ENCODE data around the gene OCA2.

OCA2 gene

GRCh38 chr15:28075573-28075972, 23.5 kb downstream of the OCA2 start:
- DNase-seq, result no peak

DNA sequence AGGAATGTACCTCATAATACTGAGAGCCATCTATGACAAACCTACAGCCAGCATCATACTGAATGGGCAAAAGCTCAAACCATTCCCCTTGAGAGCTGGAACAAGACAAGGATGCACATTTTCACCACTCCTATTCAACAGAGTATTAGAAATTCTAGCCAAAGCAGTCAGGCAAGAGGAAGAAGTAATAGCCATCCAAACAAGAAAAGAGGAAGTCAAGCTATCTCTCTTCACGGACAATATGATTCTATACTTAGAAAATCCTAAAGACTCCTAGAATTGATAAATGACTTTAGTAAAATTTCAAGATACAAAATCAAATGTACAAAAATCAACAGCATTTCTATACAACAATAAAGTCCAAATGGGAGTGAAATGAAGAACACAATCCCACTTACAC, 30.2 kb downstream of the OCA2 start:
- no peak for DNase-seq

DNA sequence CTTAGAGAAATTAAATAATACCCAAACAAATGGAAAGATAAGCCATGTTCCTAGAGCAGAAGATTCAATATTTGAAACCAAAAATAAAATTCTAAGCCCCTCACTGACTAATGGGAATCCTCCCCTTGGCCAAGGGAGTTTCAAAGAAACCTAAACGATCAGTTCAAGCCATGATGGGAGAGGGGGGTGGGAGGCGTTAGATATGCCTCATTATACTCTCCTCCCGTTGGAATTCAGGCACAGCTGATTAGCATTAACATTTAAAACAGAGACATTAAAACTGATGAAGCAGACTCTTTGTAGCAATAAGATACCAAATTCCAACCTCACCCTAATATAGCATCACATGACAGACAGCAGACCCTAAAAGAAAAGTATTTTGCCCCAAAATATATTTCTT, 32.9 kb downstream of the OCA2 start:
- no peak for DNase-seq

DNA sequence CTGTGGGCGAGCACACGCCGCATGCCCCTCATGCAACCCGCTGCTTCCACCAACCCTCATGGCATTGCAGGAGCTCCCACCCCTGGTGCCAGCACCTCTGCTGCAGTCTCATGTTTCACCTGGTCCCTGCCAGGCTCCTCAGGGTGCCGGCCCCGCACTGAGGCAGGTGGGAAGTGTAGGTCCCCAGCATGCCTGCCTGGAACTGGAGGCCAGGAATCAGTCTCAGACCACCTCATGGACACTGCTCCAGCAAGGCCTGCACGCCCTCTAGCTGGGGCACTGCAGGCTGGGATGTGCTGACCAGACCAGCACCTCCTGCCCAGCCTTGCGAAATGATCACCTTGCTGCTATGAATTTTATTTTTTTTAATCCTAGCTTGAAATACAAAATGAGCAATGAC, 39.1 kb downstream of the OCA2 start:
- no peak for DNase-seq

GRCh38 chr15:28058082-28058481, 41.0 kb downstream of the OCA2 start:
- DNase-seq, result no peak

- no peak for DNase-seq
These were observed 47.0 kb downstream of the OCA2 start for GRCh38 chr15:28051955-28052633.

GRCh38 chr15:28049581-28049980, 49.5 kb downstream of the OCA2 start:
- no peak for DNase-seq

GRCh38 chr15:28047277-28047676, 51.8 kb downstream of the OCA2 start:
- no peak for DNase-seq

GRCh38 chr15:28044121-28044672, 54.9 kb downstream of the OCA2 start:
- no peak for DNase-seq

- no peak for DNase-seq
These were observed 55.4 kb downstream of the OCA2 start for GRCh38 chr15:28043691-28044091.

GRCh38 chr15:28037969-28038590, 61.0 kb downstream of the OCA2 start:
- no peak for DNase-seq

DNA sequence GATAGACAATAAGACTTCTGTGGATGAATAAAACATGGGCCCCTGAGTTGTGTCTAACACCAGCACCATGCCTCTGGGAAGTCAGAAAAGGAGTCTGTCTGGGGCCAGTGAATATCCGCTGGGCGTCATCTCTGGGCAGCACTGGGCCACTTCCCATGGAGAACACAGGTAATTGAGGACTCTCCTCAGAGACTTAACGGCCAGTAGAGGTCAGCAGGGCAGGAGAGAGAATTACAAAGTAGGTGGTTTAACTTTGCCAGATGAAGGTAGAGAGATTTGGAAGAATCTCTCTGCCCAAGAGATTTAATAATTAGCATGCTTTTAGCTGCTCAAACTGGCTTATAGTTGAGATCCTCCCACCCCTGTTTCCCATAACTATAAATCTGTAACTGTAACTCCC, 65.7 kb downstream of the OCA2 start:
- no peak for DNase-seq

DNA sequence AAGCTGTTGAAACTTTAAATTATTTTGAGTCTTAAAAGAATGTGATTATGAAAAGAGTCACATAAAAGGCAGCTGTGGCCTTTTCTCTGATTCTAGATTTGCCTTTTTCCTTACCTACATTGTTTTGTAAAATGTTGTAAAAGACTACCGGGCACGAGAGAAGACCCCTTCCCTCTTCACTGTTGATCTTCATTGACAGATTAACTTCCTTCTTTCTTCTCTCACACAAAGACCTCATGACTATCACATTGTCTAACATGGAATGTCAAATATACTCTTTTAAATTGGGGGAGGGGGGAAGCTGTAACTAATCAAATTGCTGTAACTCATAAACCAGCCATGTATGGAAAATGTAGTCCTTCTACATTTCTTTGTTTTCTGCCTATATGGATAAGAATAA, 68.3 kb downstream of the OCA2 start:
- DNase-seq, result no peak

DNA sequence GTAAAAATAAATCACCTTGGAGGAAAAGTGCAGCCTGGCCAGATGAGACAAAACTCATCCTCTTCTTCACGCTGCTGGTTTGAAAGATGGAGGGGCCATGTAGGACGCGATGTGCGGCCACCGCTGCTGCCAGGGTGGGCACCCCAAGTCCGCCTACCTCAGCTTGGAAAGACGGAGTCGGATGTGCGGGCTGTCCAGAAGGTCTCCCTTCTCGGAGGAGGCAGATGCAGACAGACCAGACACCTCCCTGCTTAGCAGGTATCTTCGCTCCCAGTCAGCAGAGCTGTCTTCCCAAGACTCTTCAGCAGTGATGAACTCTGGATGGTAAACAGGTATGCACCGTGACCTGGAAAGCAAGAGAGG, 71.4 kb downstream of the OCA2 start:
- no peak for DNase-seq

- DNase-seq, result no peak
These were observed 72.1 kb downstream of the OCA2 start for GRCh38 chr15:28026764-28027713.

- no peak for DNase-seq
These were observed 72.9 kb downstream of the OCA2 start for GRCh38 chr15:28026221-28026620.

- DNase-seq, result no peak
These were observed 73.7 kb downstream of the OCA2 start for GRCh38 chr15:28025413-28025812.

DNA sequence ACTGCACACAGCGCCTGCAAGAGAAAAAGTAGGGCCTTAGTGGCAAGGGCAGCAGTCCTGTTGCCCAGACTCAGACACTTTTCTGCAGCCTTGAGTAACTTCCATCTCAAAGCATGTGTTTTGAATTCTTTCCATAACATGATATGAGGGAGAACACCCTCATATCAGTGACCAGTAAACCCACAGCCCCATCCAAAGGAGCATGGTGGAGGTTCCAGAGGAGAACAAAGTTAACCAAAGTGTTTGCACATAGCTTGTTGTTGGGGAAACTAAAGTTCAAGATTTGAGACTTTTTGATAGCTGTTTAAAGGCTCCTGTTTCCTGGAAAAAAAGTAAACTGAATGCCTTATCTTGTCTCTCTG, 74.2 kb downstream of the OCA2 start:
- DNase-seq, result no peak

GRCh38 chr15:28023933-28024888, 74.9 kb downstream of the OCA2 start:
- no peak for DNase-seq

- DNase-seq, result no peak
These were observed 75.7 kb downstream of the OCA2 start for GRCh38 chr15:28023422-28023821.

DNA sequence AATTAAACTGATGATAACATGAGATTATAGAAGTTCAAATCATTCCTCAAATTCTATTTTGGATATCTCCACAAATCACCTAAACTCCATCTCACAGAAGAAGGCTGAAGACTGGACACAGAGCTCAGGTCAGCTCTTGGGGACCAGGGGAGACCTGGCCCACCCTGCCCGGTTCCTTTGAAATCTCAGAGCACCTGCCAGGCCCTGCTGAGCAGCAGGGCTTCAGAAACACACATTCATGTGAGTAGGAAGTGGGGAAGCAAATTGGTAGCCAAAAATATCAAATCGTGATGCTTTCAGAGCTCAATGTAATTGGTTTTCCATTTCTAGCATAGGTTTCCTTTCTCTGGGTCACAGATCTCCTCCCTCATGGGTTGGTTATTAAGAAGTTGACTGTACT, 76.2 kb downstream of the OCA2 start:
- no peak for DNase-seq

DNA sequence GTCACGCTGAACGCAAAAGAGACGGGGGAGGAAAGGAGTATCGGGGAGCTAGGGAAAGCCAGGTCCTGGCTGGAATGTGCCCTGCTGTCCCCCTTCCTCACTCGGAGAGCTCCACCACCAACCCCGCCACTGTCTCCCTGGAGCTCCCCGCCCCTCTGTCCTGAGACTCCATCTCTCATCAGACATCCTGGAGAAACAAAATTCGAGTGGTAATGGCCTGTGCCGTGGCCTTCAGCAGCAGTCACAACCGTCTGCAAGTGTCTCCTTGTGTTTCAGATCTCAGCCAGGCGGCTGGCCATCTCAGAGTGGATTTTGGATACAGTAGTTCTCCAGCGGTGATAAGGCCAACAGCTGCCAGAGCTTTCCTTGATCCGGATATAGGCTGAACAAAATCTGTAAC, 76.9 kb downstream of the OCA2 start:
- DNase-seq, result no peak
